NCI-H1417 (cell line): ENCODE results near the gene ZNF444.

Experiments used
- DNase-seq, 3 experiments: peaks; one replicate each; lab custom pipeline; 2025; lab: John Stamatoyannopoulos, UW

Gene ZNF444

DNA sequence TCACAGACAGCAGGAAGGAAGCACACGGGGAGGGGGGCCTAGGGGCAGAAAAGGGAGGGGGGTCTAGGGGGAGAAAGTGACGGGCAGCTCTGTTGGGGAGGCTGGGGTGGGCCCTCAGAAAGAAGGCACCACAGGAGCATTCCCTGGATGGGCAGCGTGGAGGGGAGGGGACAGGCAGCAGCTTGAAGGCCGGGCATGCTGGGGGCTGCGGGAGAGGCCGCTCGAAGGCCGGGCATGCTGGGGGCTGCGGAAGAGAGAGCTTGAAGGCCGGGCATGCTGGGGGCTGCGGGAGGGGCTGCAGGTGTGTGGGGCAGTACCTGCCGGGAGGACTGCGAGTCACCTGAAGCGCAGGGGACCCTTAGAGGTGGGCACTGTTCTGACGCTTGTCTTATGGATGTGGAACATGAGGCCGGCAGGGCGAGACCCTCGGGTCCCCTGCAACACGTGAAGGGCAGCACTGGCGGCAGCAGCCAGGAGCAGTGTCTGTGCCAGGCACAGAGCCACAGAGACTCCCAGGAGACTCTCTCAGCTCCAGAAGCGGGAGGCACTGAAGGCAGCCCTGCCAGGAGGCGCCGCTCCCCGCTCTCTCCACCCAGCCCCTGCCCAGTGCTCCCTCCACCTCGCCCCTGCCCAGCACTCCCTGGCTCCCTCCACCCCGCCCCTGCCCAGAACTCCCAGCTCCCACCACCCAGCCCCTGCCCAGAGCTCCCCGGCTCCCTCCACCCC, 33.3 kb upstream of the ZNF444 start:
- DNase-seq: no peak

DNA sequence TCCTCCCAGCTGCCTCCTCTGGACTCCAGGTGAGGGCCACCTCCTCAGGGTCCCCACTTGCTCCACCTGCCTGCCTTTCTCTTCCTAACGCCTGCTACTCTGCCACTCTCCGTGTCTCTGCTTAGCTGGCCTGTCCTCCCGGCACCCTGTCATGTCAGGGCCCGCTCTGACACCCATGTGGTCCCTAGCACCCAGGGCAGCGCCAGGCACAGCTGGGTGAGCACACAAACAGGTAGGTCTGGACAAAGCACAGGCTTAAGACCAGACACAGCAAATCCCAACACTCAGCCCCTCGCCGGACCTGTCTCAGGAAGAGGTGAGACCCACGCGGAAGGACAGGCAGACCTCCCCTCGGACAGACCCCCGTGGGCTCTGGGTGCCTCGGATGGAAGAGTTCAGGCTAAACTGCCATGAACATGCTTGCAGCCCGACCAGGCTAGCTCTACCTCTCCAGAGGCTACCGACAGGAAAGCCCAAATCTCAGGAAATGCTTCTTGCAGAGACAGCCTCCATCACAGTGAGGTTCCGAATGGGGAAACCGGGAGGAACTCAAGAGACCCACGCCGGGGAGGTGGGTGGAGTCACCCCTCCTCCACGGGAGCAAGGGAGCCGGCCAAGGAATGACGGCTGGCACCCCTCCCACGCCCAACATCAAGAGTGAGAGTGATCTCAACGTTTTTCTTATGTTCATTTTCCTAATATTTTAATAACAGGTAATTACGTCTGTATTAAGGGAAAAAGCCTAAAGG, 32.5 kb upstream of the ZNF444 start:
- DNase-seq: no peak

DNA sequence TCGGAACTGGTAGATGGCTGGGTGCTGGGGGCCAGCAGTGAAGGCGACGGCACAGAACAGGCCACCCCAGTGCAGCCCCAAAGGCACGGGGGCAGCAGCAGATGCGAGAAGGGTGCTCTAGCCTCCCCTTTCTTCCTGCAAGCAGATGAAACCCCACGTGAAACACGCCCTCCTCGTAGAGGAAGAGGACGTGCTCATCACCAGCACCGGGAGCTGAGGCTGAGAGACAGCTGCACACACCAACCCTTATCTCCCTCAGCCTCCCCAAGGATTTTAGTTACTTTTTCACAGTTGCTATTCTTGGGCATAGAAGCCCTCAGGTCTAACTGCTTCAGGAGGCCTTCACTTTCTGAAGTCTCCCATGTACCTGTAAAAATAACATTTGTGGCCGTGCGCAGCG, 31.9 kb upstream of the ZNF444 start:
- DNase-seq: no peak

DNA sequence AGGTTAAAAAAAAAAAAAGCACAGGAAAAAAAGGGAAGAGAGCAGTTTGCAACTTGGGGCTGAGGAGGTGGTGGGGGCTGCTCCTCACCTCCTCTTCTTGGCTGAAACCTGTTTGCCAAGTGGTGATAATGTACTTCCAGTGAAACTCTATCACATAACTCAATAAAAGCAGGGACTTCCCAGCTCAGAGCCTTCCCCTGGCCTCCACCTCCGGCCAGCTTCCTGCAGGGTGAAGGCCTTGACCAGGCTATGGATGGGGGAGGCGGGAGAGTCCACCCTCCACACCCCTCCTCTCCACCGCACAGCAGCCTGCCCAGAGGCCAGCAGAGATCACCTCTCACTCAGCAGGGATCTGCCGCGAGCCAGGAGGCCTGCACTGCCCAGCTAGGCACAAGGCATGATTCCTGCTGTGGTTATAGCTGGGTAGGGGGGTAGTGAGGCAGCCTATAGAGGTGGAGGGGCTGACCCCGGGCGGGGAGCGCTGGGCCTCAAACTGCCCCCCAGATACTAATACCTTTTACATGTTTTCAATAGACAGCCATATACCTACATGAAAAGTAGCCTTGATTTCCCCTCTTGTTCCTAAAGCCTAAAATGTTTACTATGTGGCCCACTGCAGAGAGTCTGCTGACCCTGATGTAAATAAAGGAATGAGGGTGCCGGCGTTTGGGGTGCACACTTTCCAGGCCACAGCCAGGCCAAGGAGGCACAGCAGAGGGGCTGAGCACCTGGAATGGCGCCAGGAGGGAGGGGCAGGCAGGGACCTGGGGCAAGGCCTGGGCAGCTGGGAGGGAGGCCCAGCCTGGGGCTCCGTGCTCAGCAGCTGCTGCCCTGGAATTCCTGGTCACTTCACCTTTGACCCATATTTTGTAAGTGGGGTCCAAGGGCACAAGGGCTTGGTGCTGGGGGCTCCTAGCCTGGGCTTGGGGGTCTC, 30.3 kb upstream of the ZNF444 start:
- peak in 2 of 3 experiments; percentile 32 to 66 for DNase-seq

DNA sequence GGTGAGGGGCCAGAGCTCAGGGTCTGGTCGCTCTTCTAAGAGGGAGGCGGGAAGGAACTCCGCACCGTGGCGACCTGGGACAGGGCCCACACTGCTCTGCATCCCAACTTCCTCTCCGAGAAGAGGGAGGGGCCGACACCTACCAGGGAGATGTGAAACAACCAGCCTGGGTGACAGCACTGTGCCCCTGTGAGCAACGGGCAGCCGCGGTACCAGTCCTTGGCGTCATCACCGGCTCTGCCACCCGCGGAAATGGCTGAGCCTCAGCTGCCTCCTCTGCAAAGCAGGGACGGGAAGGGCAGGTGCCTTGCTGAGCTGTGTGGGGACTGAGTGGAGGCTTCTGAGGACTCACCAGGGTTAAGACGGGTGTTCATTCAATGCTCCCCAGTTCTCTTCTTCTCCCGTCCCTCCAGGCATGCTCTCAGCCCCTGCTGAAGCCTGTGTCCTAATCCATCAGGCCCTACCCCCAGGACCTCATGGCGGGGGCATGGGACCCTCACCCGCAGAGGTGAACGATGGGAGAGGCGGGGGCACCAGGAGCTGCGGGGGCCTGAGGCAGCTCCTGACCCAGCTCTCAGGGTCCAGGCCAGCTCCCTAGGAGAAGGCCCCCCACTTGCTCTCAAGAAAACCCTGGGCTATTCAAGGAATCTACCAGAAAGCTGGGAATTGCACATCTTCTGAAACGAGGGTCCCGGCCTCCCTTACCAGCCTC, 29.3 kb upstream of the ZNF444 start:
- DNase-seq: peak in 2 of 3 experiments; percentile 23 to 30

DNA sequence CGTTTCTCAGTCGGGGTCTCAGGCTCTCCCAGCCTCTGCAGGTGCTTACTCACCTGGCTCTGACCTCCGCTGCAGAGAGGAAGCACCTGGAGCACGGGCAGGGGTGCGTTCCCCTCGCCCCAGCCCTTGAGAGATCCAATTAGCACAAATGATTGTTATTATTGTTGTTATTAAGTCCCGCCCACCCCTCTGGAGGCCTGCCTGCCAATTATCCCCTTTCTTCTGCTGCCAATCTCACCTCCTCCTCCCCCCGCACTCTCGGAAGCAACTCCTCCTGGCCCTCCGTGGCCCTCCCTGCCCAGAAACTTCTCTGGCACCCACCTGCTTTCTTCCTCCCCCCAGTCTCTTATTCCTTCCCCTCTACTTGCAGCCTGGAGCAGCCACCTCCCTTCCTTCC, 28.8 kb upstream of the ZNF444 start:
- peak in 2 of 3 experiments; percentile 84 to 94 for DNase-seq

DNA sequence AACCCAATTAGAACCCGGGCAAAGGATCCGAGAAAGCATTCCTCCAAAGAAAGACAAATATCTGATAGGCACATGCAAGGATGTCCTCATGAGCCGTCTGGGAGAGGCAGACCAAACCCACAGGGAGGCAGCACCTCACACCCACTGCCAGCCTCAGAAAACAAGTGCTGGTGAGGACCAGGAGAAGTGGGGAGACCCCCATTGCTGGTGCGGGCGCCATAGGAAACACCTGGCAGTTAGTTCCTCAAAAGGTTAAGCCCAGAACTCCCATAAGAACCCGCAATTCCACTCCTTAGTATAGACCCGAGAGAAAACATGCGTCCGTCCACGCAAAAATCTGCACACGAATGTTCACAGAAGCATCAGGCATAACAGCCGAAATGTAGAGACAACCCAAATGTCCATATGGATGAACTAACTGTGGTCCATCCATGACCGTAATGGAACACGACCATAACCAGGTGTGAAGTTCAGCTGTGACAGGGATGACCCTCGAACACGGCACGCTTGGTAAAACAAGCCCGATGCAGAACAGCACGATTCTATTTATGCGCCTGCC, 27.9 kb upstream of the ZNF444 start:
- DNase-seq: no peak

DNA sequence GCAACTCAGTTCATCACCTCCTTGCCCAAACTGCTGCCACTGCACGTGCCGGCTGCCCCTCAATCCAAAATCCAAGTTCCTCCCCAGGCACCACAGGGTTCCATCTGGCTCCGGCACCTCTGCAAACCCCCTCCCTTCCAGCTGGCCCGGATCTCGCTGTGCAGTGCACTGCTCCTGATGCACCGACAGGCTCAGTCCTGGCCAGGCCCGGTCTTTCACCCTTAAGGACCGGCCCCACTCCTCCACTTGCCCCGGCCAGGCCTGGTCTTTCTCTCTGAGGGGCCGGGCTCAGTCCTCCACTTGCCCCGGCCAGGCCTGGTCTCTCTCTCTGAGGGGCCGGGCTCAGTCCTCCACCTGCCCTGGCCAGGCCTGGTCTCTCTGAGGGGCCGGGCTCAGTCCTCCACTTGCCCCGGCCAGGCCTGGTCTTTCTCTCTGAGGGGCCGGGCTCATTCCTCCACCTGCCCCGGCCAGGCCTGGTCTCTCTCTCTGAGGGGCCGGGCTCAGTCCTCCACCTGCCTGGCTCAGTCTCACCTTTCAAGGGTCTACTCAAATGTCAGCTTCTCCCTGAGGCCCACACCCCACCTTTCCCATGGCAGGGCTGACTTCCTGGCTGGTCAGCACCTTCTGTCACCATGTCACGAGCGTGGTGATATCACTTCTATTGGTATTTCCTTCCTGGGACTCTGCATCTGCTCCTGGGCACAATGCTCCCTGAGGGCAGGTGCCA, 26.9 kb upstream of the ZNF444 start:
- DNase-seq: no peak

DNA sequence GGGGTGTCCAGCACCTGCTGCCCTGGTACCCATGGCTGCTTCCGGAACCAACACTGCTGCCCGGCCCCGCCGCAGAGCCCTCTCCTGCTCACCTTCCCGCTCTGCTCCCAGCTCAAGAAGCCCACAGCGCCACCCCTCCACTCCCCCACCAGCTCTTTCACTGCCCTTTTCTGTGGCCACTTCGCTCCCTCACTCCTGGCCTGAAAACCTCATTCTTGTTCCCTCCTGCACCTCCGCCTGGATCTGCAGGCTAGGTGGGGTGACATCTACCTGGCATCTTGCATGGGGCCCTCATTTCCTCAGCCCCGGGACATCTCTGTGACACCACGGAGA, 26.3 kb upstream of the ZNF444 start:
- no peak for DNase-seq

DNA sequence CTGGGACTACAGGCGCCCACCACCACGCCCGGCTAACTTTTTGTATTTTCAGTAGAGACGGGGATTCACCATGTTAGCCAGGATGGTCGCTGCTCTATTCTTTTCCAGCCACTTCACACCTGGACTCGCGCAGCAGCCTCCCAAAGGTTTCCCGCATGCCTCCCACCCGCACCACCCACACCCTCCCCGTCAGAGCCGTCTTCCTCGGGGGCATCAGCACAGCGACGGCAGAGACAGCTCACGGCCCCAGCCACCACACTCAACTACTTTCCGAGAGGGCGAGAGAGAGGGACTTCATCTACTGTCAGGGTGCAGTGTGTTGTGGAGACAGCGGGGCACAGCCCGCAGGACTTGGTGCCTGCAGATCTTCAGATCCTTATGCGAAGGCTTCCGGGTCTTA, 25.6 kb upstream of the ZNF444 start:
- DNase-seq: no peak

DNA sequence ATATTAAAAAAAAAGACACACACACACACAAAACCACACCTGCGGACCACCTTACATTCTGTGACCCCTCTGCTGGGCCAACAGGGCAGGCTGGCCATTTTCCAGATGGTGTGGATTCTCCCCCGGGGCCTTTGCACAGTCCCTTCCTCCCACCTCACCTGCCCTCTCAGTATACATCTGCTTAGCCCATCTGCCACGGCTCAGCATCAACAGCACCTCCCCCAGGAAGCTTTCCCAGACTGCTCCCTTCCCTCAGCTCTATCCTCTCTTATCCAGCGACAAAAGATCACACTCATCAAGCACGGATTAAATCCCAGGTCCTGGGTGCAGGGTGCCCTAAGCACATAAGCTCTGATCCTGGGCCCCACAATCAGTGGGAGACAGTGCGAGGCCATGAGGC, 24.5 kb upstream of the ZNF444 start:
- DNase-seq: no peak

DNA sequence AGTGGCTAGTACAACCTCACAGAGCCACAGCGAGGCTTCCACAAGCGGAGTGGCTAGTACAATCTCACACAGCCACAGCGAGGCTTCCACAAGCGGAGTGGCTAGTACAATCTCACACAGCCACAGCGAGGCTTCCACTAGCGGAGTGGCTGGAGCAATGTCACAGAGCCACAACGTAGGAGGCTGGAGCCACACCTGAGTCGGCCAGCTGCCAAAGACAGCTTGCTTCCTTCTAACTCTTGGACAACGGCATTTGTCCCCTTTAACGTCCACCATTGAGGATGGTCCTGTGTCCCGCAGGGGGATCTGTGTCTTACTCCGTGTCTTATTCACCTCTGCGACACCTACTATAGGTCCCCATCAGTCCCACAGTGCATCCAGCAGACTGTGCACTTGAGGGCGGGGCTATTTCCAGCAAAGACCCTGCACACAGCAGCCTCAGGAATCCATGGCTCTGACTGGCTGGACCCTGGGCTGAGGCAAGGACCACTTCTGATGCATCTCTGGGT, 23.7 kb upstream of the ZNF444 start:
- DNase-seq: no peak

DNA sequence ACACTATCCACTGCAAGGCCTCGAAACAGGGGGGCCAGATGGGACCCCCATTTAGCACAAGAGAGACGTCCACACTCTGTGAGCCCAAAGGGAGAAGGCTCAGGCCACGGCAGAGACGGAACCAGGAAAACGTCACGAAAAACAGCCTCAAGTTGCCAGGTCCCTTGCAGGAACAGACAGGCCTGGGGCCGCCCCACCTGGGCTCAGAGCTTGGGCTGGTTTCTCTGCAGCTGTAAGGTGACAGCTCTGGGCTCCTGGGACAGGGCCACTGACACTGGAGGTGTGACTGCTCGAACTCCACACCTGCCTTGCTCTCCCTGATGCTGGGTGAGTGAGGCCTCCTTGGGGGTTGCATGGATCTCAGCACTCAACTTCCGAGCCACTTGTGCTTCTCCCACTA, 23.2 kb upstream of the ZNF444 start:
- DNase-seq: no peak

DNA sequence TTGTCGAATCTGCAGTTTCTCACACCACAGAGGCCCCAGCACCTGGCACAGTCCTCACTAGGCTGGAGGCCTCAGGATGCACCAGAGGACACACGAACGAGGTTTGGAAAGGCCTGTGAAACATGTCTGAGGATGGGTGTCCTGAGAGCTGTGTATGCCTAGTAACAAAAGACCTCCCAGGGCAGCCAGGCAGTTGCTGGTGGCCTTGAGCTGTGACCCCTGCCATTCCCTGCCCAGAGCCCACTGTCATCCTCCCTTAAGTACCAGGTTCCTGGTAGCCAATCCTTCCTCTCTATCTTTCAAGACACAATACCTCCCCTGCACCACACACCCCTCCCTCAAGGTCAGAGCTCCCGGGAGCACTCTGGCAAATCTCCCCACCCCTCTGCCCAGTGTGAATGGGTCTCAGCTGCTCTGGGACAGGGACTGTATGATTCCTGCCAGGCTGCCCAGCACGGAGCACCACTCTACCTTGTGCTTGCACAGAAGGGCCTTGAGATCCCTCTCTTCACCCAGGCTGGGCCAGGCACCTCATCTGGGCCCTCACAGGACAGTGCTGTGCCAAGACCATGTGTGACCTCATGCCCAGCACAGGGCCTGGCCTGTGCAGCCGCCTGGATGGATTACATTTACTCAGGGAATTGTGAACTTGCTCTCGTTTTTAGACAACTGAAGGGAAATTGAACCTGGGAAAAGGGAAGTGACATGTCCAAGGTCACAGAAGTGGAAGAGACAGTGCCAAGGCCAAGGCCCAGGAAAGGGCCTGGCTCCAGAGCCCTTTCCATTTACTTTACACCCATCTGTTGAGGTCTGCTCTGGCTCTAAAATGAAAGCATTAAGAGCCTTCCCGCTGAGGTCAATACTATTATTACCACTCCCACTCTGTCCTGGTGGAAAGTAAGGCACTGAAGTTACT, 22.2 kb upstream of the ZNF444 start:
- no peak for DNase-seq

DNA sequence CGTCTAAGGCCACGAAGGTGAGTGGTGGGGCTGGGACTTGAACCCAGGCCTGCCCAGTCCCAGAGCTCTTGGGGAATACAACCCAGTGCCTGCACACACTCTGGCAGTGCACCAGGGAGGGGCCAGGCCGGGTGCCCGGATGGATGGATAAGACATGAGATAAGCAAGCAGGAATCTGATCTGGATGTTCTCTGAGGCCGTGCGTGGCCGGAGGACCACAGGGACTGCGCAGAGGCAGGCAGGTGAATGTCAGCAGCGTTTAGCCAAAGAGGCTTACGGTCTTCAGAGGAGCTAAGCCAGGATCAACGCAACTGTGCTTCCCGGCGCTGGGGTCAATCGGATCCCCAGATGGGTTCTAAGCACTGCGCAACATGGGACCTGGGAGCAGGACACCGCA, 21.5 kb upstream of the ZNF444 start:
- DNase-seq: no peak

DNA sequence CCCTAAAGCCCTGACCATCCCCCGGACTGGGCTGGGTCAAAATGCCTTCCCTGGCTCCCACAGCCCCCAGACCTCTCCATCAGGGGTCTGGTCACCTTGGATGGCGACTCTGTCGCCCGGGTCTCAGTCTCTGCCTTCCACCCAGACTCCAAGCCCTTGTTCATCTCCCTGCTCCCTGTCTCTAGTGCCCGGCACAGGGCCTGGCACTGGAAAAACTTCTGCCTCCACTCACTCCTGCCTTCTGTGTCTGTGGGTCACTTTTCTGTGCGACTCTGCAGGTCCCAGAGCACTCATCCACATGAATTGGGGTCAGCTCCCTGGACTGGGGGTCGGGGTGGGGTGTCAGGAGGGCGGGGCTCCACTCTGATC, 21.1 kb upstream of the ZNF444 start:
- no peak for DNase-seq

DNA sequence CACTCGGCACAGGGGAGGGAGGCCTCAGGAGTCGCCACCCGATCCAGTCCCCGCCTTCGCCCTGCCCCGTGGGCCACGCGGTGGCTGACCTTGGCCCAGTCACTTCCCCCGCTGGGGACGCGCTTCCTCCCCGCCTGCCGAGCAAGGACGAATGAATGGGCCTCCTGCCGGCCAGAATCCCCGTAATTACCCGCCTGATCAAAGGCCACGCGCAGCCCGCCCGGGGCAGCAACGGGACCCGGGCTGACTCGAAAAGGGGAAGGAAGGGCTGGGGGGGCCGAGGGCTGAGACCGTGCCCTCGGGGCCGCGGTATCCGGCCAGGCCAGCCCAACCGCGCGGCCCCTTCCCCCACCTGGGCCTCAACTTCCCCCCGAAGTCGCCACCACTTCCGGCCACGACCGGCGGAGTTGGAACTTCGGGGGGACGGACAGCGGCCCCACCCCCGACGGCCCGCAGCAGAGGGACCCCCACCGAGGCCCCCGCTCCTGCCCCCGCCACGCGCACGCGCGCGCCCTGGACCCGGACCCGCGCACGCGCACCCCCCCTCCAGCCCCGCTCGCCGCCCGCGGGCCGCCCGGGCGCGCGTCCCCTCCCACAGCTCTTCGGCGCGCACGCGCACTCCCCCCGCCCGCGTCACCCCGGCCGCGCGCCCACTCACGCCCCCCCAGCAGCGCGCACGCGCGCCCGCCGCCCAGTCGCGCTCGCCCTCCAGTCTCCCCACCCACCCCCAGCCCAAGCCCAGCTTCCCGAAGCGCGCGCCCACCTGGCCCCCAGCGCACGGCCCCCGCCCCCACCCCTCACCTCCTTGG, 20.5 kb upstream of the ZNF444 start:
- peak; percentile 56 to 81 (median 76) for DNase-seq

DNA sequence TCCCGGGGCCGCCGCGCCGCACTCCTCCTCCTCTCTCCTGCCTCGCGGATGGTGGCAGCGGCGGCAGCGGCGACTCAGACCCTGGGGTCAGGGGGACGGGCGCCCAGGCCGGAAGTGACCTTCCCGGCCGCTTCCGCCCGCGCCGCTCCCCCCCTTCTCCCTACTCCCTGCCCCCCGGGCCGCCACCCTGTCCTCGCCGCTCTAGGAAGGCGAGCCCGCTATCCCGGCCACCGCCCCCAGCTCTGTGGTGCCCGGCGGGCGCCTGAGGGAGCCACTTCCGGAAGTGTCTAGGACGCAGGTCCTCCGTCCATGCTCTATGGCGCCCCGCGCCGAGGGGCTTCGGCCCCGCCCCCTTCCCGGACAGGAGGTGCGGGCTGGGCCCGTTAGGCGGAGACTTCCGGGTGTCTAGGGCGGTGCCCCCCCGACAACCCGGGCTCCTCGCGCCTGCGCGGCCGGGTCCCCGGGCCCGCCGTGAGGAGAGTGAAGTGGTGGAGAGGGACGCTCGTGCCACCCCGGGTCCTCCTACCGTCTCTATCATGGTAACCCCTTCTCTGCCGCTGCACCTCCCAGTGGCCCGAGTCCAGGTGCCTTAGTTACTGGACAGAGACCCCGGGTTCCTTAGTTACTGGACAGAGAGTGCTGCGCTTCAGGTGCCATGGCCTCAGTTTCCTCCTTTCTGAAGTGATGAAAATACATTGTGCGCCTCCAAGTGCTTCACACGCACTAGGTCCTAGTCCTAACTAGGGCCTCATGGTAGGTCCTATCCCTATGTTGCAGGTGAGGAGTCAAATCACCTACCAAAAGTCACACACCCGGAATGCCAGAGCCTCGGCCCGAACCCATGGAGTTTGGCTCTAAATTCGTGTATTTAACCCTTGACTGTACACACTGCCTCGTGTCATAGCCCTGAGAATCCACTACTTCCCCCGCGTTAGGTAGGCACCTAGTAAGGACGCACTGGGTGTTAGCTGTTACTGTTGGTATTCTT, 19.6 kb upstream of the ZNF444 start, which contains the start of gene ZNF787:
Gene ZNF787, minus strand, starts transcription at position 116 of the 988 bp plus-strand sequence. CDS start 18,078 bp downstream, outside the sequence.
- peak; percentile 96 to 99 (median 98) for DNase-seq
